HG02973 (cell line): ENCODE measurements around the gene EMC7.
"Not testable (repeated sequence)": the region's sequence is repeated elsewhere in the genome, so short reads cannot be mapped to it uniquely, and the experiment has no call there.

Experiments used
- ATAC-seq: cut with Tn5 transposase; IDR thresholded peaks from one replicate; pipeline ENCODE4 v1.9.1; 2021; ENCODE audit warnings: moderate library complexity; ENCODE audit not compliant: unreplicated experiment

Gene EMC7

GRCh38 chr15:34099914-34100313 lies 1.7 kb downstream of the EMC7 start:
- no peak for ATAC-seq

- no peak for ATAC-seq
These were observed 15.9 kb downstream of the EMC7 start for GRCh38 chr15:34085746-34086145.

GRCh38 chr15:34084086-34084485 lies 17.6 kb downstream of the EMC7 start:
- no peak for ATAC-seq

DNA sequence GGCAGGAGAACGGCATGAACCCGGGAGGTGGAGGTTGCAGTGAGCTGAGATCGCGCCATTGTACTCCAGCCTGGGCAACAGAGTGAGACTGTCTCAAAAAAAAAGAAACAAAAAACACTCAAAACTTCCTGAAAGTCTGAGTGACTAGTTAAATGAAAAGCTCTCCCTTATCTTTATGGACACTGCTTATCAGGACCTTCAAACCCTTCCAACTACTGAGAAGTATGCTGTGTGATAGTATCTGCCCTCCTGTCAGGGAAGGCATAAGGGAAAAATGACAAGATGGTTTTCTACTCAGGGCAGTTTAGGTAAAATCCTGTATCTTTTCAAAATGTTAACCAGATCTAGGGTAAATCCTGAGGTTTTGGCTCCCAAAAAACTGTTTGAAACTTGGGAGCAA lies 21.8 kb downstream of the EMC7 start:
- no peak for ATAC-seq

- ATAC-seq = no peak
These were observed 22.8 kb downstream of the EMC7 start for GRCh38 chr15:34078900-34079299.

DNA sequence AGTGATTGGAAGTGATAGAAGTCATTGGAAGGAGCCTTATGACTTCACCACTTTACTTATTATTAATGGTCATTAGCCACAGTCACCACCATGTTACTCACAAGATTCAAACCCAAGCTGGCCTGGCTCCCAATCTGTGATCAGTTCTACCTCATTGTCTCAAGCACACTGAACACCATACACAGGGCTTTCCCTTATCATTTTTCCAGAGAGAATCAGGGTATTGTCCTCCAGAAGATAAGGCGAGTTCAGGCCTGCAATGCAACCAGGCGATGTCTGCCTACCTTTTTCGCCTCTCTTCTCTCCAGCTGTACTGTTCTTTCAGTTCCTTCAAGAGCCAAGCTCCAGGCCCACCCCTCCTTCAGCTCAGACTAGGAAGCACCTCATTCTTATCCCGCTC lies 24.9 kb downstream of the EMC7 start:
- ATAC-seq = no peak

- no peak for ATAC-seq
These were observed 31.7 kb downstream of the EMC7 start for GRCh38 chr15:34070003-34070402.

- ATAC-seq = no peak
These were observed 35.7 kb downstream of the EMC7 start for GRCh38 chr15:34065941-34066340.

GRCh38 chr15:34065261-34065660 lies 36.4 kb downstream of the EMC7 start:
- ATAC-seq = no peak

DNA sequence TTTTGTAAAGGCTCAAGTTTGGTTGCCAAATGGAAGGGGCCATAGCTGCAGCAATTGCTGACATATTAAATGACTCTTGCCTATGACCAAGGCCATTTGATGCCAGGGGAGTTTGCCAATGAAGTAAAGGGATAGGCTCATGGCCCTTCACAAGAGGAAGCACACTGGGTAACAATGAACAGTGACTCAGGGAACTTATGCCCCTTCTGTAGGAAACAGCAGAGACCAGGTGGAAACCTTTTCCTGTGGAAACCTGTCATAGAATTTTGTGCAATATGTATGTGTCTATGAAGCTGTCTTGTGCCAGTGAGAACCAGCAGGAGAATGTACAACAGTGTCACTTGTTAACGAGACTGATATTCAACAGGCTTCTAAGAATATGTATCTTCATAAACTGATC lies 37.2 kb downstream of the EMC7 start:
- ATAC-seq = no peak

DNA sequence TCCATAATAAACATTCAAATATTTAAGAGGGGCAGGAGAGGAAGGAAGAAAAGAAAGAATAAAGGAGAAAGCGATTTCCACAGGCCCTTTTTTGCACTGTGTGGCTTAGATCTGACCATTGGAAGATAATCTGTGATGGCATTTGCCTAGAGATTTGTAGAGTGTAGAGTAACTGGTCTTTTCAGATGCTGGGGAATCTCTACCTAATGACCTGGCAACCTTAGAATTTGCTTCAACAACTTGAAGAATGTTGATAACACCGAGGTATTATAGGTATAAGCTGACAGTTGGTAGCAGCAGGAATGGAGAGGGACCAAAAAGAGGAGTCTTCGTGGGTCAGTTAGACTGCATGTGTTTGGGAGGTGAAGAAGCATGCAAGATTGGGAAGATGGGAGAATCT lies 41.7 kb downstream of the EMC7 start:
- no peak for ATAC-seq

GRCh38 chr15:34059476-34059875 lies 42.2 kb downstream of the EMC7 start:
- no peak for ATAC-seq

- ATAC-seq = no peak
These were observed 44.8 kb downstream of the EMC7 start for GRCh38 chr15:34056911-34057310.

DNA sequence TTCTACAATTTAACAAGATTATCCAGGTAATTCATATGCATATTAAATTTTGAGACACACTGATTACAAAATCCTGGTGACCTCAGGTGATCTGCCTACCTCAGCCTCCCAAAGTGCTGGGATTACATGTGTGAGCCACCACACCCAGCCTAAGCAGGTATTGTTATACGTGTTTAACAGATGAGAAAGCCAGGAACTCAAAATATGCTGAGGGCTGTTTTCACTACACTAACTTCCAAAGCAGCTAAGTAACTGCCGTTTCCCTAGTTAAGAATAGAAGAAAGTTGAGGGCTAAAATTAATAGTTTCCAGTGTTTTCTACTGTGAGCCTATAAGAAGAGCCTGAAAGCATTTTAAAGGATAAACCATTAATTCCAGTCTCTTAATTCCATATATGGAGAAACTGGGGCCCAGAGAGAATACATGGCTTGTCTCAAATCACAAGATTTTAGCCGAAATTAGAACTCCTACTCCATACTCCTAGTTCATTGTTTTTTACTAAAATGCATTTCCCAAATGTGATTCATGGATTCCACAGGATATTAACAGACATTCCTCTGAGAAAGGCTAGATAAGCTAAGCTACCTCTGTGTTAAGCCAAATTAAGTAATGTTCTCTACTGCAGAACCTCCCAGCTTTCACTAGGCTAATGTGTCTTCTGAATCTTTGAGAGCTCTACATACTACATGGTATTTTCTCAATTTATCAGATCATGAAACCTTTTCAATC lies 45.6 kb downstream of the EMC7 start:
- no peak for ATAC-seq

GRCh38 chr15:34054081-34054707 lies 47.5 kb downstream of the EMC7 start:
- no peak for ATAC-seq

GRCh38 chr15:34050385-34050784 lies 51.3 kb downstream of the EMC7 start:
- not testable (repeated sequence) for ATAC-seq

DNA sequence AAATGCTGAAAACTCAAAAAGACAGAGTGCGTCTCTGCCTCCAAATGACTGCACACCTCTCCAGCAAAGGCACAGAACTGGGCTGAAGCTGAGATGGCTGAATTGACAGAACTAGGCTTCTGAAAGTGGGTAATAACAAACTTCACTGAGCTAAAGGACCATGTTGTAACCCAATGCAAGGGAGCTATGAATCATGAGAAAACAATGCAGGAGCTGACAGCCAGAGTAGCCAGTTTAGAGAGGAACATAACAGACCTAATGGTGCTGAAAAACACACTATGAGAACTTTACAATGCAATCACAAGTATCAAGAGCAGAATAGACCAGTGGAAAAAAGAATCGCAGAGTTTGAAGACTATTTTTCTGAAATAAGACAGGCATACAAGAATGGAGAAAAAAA lies 52.5 kb downstream of the EMC7 start:
- no peak for ATAC-seq

GRCh38 chr15:34047893-34048775 lies 53.5 kb downstream of the EMC7 start:
- no peak for ATAC-seq

GRCh38 chr15:34046471-34047145 lies 55.1 kb downstream of the EMC7 start:
- ATAC-seq = no peak

DNA sequence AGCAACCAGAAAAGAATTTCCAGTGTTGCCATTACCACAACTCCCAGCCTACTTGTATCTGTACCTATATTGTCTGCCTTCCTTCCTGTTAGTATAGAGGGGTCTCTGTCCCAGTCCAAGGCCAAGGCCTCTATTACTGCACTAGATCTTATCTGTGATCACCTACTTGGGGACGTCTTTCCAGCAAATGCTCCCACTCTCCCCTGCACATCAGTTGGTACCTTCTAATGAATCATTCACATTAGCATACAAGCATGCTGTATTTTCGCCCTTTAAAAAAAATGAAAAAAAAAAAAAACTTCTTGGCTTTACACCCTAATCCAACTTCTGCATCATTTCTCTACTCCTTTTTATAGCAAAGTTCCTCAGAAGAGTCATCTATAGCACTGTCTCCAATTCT lies 57.8 kb downstream of the EMC7 start:
- ATAC-seq = no peak

DNA sequence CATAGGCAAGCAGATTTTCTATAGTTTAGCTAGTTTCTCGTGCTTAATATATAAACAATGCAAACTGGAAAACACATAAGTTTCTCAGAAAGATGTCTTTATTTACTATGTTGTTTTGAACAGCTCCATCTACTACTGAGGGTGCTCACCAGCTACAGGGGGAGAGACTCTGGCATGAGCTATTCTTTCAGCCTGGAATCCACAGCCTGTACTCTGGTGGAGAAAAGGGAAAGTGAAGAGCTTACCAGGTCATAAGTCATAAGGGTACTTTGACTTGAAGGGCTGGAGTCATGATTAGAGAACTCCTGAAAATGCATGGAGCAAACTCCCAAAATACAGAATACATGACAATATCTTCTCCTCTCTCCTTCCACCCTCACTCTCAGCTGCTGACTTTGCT lies 58.3 kb downstream of the EMC7 start:
- ATAC-seq = no peak
